Stimulated activated CD4-positive, alpha-beta T cell treated with anti-CD3 and anti-CD28 coated beads, Interleukin-4, amount 100 ng/mL, for 24 hours (primary cell): ENCODE measurements around the gene PRIM2.
"Not testable (repeated sequence)": the region's sequence is repeated elsewhere in the genome, so short reads cannot be mapped to it uniquely, and the experiment has no call there.

ENCODE experiments used
- DNase-seq: peaks from one replicate; pipeline ENCODE4 v3.0.0-alpha.2; 2020

The PRIM2 gene

GRCh38 chr6:57317060-57317943, at the start of gene PRIM2:
Gene PRIM2, plus strand, starts transcription at chr6:57317630. Its CDS starts 816 bp downstream, at chr6:57318446.
- DNase-seq, result peak; percentile 88

GRCh38 chr6:57268294-57268640, 49.2 kb upstream of the PRIM2 start:
- DNase-seq, result no peak

GRCh38 chr6:57274113-57274824, 43.2 kb upstream of the PRIM2 start:
- not testable (repeated sequence) for DNase-seq

GRCh38 chr6:57275384-57275783, 42.0 kb upstream of the PRIM2 start:
- DNase-seq, result no peak

GRCh38 chr6:57276946-57277345, 40.5 kb upstream of the PRIM2 start:
- no peak for DNase-seq

- no peak for DNase-seq
Observed at GRCh38 chr6:57278570-57278969, 38.9 kb upstream of the PRIM2 start.

GRCh38 chr6:57279013-57279412, 38.4 kb upstream of the PRIM2 start:
- DNase-seq, result no peak

- no peak for DNase-seq
Observed at GRCh38 chr6:57283106-57283505, 34.3 kb upstream of the PRIM2 start.

- no peak for DNase-seq
Observed at GRCh38 chr6:57283911-57284455, 33.4 kb upstream of the PRIM2 start.

- DNase-seq, result not testable (repeated sequence)
Observed at GRCh38 chr6:57288136-57288535, 29.3 kb upstream of the PRIM2 start.

- not testable (repeated sequence) for DNase-seq
Observed at GRCh38 chr6:57293472-57293871, 24.0 kb upstream of the PRIM2 start.

GRCh38 chr6:57294862-57295445, 22.5 kb upstream of the PRIM2 start:
- no peak for DNase-seq

- DNase-seq, result no peak
Observed at GRCh38 chr6:57297505-57297904, 19.9 kb upstream of the PRIM2 start.

- no peak for DNase-seq
Observed at GRCh38 chr6:57298741-57299140, 18.7 kb upstream of the PRIM2 start.

- DNase-seq, result no peak
Observed at GRCh38 chr6:57301757-57302156, 15.7 kb upstream of the PRIM2 start.

GRCh38 chr6:57302477-57302876, 15.0 kb upstream of the PRIM2 start:
- DNase-seq, result no peak

GRCh38 chr6:57303931-57304681, 13.3 kb upstream of the PRIM2 start:
- DNase-seq, result no peak

- DNase-seq, result no peak
Observed at GRCh38 chr6:57305107-57305506, 12.3 kb upstream of the PRIM2 start.

GRCh38 chr6:57305761-57306160, 11.7 kb upstream of the PRIM2 start:
- DNase-seq, result no peak

- DNase-seq, result no peak
Observed at GRCh38 chr6:57306273-57306672, 11.2 kb upstream of the PRIM2 start.

- DNase-seq, result no peak
Observed at GRCh38 chr6:57307850-57308249, 9.6 kb upstream of the PRIM2 start.

- DNase-seq, result not testable (repeated sequence)
Observed at GRCh38 chr6:57308755-57309154, 8.7 kb upstream of the PRIM2 start.
